GM19455 (cell line): Measurements from ENCODE around the gene HRNR.

Experiments
- ATAC-seq: cut with Tn5 transposase; IDR thresholded peaks from one replicate; pipeline ENCODE4 v1.9.1; 2021; ENCODE audit not compliant: unreplicated experiment

Gene HRNR

DNA sequence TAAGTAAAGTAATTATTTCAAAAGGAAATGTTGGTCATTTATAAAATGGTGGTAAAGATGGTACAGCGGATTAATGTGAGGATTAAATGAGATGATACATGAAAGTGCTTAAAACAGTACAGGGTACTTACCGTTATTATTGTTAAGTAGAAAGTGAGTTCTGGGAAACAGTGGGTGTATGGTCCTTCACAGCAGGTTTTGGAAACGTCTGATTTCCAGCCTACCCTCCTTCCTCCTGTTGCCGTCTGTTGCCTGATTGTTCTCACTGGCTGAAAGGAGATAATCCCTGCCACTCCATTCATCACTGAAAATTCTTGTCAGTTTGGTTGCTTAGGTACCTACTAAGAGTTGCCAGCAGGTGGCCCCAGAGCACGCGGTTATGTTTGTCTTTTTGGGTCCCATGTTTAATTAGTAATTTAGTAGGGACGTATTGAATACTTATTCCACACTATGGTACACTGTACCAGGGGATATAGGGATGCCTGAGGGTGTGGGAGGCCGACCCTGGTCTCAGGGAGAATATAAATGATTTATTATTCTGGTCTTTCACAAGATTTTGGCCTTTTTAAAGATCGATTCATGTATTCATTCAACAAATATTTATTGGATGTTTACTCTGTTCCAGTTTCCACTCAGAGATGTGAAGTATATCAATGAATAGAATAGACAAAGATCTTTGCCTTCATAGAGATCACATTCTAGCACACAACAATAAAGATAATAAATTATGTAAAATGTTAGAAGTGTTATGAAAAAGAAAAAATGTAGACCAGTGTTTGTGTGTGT, 34.1 kb downstream of the HRNR start:
- no peak for ATAC-seq

DNA sequence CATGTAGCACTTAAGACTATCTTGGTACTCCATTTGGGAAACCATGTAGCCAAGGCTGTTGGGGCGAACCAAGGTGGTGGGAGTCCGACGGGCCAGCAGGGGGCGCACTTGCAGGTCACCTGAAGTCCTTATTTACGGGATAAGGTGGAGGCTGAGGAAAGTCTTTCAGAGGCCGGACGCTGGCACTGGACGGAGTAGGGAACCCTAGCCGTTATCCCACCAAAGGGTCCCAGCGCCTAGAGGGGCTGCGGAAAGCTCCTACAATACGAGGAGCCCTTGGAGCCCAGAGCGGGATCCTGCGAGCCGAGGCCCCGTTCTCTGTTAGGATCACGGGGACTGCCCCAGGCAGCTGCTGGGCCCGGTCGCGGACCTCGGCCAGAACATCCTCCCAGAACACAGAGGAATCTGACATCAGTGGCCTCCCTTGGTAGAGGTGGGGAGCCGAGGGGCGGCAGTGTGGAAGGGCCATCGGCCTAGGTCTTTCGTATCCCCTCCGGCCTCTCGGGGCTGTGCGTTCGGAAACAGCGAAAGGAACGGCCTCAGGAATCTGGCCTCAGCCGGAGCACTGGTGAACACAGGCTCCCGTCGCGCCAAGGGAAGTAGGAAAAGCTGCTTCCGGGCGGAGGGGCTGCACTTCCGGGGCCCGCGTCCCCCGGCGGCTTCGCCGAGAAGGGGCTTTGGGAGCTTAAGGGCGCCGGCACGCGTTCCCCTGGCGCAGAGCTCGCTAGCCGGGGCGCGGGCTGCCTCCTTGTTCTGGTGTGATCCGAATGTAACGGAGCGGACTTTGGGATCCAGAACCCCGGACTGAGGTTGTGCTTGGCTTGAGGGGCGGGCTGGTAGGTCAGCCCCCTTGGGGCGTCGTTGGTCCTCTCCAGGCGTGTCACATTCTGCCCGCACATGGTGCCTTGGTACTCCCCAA, 35.1 kb downstream of the HRNR start:
- ATAC-seq: no peak

DNA sequence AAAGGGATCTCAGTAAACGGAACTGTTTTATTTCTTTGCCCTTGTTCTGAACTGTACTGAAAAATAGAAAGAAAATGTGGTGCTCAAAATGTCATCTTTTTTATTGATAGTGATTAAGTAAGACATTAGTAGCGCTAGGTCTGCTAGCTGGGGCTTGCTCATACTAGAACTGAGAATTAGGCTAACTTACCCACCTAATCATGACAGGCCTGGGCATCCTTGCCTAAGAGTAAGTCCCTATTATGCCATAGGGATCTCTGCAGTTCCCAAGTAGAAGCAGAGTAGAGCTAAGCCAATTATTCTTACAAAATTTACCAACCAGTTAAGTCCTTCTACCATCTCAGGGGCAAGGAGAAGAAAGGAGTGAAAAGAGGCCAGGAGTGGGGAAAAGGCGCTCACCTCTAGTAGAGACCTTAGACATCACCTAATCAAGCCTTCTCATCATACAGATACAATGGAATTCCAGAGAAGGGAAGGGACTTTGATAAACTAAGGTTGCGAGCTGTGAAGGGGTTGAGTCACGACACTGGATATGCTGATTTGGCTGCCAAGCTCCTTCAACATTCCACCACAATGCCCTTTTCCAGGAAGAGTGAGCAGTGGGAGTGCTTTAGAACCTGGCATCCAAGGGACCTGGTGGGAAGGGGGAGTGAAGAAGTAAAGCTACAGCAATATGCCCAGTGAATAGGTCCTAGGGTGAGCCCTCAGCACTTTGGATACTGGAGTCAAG, 37.3 kb downstream of the HRNR start:
- ATAC-seq: no peak

DNA sequence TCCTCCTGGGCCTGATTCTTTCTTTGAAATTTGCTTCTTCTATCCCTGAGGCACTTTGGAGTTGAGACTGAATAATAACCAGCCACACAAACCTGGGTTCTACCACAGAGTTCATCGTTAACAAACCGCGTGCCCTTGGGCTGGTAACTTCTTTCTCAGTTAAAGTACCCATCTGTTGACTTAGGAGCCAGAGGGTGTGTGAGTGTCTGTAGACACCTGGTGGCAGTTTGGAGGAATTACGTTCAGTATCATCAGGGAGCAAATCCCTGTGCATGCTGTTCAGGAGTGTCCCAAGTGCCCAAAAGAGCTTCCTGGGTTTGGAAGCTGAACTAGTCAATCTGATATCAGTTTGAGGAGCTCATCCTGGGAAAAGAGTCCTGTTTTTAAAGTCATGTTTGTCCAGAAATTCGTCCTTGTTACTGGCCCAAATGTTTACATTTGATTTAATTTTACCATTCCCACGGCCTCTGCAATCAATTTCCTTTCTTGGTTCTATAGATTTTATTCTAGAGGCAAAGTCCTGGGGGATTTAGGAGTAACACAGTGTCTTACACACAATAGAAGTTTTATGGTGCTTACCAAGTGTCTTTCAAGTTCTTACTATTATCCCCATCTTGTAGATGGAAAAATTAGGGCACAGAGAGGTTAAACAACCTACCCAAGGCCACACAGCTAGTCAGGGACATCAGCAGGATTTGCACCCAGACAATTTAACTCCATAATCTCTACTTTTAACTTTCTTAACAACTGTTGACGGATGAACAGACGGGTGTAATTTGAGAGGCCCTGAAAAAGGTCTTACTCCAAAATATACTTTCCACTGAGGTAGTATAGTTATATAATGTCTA, 38.2 kb downstream of the HRNR start:
- no peak for ATAC-seq

DNA sequence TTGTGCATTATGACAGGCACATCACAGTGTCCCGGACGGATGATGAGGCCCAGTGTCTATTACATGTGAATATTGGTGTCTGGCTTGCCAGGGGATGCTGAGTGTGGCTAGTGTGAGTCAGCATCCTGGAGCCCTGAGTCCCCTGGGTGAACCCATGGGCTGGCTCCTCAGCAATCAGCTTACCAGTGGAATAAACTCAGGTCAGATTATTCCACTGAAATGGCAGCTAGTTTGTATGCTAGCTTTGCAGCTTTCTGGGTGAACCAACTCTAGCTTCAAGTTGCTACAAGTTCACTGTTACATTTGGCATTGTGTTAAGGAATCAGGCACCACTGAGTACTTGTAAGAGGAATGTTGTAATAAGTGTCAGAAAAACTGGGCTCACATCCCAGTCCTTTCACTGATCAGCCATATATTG, 41.0 kb downstream of the HRNR start:
- no peak for ATAC-seq

DNA sequence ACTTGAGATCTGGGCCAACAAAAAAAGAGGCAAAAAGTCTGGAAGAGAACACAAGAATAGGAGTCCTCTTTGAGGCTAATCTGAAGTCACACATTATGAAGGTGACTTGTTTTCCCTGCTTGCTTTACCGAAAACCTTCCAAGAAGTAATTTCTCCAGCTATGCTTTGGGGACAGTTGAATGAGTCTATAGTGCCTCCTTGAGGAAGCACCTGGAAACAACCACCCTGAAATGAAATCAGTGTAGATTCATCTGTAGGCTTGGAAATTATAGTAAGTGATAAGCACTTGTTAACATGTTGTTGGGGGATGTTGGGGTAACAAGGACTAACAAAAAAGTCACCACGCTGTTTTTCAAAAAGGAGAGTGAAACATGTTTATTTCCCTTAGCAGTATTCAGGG, 41.6 kb downstream of the HRNR start:
- ATAC-seq: no peak

DNA sequence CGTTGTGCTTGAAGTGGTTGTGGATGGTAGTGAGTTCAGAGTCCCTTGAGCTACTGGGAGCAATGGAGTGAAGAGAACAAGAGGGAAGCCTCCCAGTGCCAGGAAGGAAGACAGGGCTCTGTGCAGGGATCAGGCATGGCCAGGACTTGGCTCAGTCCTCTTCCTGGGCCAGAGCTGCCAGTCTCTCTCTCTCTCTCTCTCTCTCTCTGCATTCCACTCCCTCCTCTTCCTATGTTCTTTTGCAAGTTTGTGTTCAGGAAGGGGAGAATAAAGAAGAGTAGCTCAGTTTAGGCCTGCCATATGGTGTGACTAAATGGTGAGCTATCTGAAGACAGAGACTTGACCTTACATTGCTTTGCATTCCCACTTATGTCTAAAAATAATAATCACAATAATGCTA, 44.4 kb downstream of the HRNR start:
- ATAC-seq: no peak

DNA sequence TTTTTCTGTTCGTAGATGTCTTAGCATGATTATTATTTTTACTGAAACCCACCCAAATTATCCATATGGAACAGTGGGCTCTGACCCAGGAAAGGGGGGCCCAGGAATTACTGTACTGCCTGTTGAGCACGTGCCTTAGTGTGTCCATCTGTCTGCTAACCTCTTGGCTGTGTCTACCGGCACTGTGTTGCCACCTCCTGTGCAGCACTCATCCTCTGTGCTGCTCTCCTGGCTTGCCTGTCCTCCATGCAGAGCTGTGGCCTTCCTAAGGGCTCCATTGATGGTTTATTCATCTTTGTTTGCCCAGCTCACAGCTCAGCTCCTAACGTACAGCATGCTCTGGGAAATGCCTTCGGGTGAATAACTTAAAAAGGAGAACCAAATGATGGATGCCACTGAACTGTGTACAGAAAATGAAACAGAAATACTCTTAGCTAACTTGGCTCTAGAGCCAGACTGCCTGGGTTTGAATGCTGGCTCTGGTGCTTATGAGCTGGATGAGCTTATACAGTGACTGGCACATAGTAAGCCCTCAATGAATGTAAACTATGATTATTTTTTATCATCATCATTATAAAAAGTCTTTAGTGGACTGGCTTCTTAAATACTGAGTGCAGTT, 53.6 kb downstream of the HRNR start:
- ATAC-seq: no peak

DNA sequence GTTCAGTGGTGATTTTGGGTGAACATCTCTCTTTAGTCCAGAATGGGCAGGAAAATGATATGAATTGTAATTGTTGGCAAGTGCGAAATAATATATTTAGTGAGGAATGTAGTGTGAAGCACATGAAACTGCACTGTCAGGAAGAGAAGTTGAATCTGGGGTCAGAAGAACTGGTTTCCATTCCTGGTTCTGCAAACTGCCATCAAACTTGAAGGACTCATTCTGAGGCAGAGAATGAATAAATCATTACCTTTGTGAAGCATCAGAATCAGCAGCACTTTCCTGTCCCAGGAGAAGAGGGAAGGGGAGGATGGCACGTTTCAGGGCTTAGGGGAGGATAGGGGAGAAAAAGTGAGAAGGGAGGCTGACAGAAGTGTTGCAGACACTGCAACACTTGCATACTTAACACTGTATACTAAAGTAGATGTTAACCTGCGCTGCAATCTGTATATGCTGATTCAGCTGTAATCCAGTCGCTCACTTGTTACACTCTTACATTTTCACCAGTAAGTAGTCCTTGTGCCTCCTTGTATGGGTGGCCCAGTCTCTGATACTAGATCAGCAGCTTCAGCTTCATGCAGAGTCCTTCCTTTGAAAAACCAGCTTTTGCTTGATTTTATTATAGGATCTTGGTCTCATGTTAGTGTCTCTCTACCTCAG, 54.5 kb downstream of the HRNR start:
- ATAC-seq: no peak

DNA sequence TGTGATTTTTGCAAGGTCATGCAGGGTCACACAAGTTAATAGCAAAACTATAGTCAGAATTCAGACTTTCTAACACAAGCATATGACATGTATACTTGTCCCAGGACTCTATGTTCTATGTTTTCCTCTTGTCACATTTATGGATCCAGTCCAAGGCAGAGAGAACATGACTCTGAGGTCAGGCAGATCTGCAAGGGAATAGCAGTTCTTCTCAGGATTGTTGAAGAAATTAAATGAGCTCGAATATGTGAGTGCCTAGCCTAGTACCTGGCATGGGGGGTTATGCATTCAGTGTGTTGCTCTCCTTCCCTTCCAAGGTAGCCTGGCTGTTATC, 55.5 kb downstream of the HRNR start:
- no peak for ATAC-seq

DNA sequence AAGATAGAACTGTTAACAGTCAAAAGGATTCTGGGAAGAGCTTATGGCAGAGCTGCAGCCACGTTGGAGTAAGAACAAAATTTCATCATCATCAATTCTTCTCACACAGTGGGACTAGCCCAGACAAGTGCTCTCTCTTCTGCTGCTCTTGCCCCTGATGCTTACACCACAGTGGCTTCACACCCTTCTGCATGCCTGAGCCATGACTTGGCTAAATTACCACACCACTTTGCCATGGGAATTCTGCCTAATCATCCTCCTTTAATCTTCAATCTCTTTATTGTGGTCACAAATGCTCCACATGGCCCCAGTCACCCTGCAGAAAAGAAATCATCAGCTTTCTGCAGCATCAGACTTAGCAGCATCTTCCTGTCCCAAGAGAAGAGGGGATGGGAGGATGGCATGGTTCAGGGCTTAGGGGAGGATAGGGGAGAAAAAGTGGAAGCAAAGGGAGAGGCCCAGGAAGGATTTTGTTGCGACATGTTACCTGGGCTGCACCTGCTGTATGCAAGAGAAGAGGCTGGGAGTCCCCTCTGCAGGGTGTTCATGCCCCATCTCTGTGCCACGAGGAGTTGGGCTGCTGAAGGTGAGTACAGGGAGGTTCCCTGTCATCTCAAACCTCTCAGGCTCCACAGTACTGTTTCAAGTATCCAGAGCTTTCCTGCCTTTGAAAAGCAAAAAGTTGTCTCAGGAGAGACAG, 56.0 kb downstream of the HRNR start:
- no peak for ATAC-seq

DNA sequence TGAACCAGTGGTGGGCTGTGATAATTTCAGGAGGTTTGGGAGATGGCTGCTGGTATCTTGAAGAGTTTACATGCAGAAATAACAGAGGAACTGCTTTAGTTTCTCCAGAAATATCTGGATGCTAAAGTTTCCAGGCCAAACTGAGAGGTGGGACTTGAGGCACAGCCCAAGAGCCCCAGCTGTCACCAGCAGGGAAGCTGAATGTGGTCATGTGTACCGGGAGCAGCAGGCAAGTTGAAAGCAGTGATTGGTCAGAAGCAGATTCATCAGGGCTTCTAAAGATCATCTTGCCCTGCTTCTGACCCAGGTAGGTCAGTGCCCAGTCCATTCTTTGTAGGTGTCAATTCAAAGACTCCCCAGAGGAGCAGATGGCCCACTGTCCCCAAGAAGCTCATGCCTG, 57.0 kb downstream of the HRNR start:
- no peak for ATAC-seq

DNA sequence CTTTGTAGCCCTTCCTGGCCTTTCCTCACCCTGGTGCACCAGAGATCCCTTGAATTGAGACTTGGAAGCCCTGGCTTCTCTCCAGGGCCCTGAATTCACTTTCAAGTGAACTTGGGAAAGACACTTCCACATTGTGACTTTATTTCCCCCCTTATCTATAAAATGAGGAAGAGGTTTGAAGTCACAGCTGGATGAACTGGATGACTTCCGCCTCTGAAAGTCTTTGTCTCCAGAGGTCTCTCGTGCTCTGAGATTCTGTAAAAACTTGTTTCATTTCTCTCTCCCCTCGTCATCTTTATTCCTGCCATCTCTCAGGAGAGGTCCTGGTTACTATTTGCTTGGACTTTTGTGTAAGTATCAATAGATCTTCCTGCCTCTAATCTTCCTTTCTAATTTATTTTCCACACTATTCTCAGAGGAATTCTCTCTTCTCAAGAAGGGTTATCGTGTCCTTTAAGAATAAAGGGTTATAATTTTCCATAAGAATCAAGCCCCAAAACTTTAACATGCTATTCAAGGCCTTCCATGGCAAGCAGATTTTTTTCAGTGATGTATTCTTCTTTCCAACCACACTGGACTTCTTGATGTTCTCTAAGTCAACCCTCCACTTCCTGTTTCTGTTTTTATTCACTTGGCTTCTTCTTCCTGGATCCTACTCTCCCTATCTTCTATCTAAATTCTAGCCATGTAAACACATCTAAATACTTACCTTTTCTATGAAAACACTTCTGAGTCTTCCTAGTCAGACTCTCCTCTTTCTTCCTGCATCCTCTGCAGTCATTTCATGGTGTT, 58.5 kb downstream of the HRNR start:
- no peak for ATAC-seq

DNA sequence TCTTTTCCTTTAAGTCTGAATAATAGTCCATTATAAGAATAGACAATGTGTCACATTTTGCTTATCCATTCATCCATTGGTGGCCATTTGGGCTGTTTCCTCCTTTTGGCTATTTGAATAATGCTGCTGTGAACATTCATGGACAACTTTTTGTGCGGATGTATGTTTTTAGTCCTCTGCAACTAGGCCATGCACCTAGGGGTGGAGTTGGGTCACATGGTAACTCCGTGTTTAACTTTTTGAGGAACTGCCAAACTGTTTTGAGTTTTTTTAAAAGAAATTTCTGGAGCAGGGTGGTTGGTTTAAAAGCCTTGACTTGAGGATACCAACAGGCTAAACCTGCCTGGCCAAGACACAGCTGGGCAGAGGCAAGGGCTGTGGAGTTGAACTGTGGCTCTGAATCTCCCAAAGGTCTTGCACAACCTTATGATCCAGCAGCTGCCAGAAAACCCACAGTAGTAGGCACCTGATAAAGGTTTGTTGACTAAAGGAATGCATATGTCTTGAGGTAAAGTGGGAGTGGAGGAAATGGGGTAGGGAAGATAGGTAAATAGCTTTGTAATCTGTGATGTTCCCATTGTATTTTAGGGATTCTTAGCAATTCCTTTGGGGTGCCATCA, 59.4 kb downstream of the HRNR start:
- no peak for ATAC-seq

DNA sequence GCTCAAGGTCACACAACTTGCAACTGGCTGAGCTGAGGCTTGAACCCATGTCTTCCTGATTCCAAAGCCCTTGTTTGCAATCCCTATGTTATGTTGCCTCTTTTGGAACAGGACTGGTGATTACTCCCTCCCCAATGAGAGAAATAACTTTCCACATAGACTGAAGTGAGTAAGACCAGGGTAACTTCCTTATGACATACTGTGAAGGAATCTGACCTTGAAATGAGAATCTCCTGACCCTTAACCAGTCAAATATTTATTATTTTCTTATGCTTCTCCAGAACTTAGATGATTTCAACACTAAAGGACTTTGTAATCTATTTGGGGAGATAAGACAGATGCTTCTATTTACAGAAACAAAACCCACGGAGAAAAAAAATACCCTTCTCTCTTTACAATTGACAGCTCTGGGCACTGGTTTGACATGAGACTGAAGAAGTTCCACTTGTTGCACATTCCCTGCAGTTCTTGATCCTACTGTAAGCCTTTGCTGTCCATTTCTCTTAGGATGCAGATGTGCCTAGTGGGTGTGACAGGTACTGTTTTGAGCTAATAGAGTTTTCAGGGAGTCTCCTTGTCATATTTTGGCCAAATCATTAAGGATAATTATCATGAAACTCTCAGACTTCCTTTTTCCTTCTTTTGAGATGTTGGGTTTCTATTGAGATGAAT, 61.1 kb downstream of the HRNR start:
- ATAC-seq: no peak
